HG02852 (cell line): ENCODE data around the gene MUC22.
"Not testable (repeated sequence)": the region's sequence is repeated elsewhere in the genome, so short reads cannot be mapped to it uniquely, and the experiment has no call there.

Experiments
- ATAC-seq: cut with Tn5 transposase; IDR thresholded peaks from one replicate; pipeline ENCODE4 v1.9.1; 2021; ENCODE audit warnings: mild to moderate bottlenecking, moderate library complexity; ENCODE audit not compliant: unreplicated experiment

The MUC22 gene

GRCh38 chr6:31010393-31011060 is at the start of gene MUC22:
MUC22 (plus strand) TSS chr6:31010474; CDS start chr6:31010707, 233 bp downstream.
- no peak for ATAC-seq

GRCh38 chr6:30960907-30961673 is 49.2 kb upstream of the MUC22 start:
- ATAC-seq = no peak

DNA sequence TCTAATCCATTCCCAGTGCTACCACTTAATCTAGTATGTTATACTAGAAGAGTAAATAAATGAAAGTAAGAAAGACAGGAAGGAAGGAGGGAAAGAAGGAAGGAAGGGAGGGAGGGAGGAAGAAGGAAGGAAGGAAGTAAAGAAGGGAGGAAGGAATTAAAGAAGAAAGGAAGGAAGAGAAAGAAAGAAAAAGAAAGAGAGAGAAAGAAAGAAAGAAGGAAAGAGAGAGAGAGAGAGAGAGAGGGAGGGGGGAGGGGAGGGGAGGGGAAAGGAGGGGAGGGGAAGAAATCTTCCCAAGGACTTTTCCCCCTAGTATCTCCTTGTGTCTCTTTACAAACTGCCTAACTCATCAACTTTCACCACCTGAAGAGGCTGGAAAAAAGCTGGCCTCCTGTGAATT is 47.6 kb upstream of the MUC22 start:
- no peak for ATAC-seq

- no peak for ATAC-seq
Measured at GRCh38 chr6:30963641-30964040, 46.6 kb upstream of the MUC22 start.

GRCh38 chr6:30964075-30964474 is 46.2 kb upstream of the MUC22 start:
- ATAC-seq = no peak

GRCh38 chr6:30965140-30965601 is 45.1 kb upstream of the MUC22 start:
- ATAC-seq = no peak

- no peak for ATAC-seq
Measured at GRCh38 chr6:30966154-30966553, 44.1 kb upstream of the MUC22 start.

- ATAC-seq = not testable (repeated sequence)
Measured at GRCh38 chr6:30969171-30969570, 41.1 kb upstream of the MUC22 start.

- no peak for ATAC-seq
Measured at GRCh38 chr6:30970946-30971345, 39.3 kb upstream of the MUC22 start.

DNA sequence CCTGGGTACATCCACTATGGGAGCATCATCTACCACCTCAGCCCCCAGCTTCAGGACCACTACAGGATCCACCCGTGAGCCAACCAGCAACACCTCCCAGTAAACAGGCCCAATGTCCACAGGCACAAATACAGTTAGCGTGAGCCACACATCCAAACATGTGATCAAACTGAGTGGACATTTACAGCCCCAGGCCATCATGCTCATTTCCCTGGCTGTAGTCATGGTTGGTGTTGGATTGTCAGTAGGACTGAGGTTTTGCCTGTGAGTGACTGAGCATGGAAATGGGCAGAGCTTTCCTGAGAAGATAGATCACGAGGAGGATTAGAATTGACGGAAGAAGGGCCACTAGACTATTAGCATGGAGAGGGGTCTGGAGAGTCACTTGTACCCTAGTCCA is 37.5 kb upstream of the MUC22 start:
- no peak for ATAC-seq

DNA sequence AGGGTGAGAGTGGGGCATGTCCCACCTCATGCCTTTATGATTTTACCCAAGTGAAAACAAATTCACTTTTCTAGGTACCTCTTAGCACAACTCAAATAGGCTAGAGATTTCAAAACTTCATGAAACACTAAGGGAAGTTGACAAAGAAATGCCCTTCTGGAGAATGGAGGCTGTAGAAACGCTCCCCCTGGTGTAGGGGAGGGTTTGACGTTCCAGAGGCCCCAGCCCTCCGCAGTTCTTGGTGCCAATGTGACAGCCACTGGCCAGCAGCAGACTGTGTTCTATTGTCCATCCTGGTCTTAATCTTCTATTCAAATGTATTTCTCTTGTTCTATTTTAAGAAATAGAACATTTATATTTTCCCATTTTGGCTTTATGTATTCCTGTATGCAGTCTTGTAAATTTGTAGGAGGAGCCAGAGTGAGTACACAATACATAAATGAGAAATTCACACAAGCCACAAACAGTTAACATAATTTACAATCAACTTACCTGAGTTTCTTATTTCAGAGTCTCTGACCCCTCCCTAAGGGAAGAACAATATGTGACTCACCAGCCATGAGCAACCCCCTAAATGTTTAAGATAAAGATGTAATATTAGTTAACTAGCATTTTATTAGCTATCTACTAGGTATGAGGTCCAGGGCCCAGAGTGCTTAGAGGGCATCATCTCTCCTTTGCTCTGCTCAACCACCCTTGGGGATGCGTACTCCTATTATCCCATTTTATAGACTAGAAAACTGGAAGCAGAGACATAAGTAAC is 35.6 kb upstream of the MUC22 start:
- ATAC-seq = no peak

- ATAC-seq = no peak
Measured at GRCh38 chr6:30979141-30979540, 31.1 kb upstream of the MUC22 start.

DNA sequence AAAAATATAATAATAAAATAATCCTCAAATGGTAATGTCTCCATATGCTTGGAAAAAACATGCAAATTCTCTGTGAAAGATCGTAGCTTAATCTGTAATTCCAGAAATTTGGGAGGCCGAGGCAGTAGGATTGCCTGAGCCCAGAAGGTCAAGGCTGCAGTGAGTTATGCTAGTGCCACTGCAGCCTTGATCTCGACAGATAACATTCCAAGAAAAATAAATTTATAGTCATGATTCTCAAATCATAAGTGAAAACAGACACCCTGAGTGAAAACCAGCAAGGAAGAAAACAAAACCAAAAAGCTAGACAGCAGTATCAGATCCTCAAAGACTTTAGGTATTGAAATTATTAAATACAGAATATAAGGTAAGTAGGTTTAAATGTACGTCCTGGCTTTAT is 30.6 kb upstream of the MUC22 start:
- ATAC-seq = no peak

DNA sequence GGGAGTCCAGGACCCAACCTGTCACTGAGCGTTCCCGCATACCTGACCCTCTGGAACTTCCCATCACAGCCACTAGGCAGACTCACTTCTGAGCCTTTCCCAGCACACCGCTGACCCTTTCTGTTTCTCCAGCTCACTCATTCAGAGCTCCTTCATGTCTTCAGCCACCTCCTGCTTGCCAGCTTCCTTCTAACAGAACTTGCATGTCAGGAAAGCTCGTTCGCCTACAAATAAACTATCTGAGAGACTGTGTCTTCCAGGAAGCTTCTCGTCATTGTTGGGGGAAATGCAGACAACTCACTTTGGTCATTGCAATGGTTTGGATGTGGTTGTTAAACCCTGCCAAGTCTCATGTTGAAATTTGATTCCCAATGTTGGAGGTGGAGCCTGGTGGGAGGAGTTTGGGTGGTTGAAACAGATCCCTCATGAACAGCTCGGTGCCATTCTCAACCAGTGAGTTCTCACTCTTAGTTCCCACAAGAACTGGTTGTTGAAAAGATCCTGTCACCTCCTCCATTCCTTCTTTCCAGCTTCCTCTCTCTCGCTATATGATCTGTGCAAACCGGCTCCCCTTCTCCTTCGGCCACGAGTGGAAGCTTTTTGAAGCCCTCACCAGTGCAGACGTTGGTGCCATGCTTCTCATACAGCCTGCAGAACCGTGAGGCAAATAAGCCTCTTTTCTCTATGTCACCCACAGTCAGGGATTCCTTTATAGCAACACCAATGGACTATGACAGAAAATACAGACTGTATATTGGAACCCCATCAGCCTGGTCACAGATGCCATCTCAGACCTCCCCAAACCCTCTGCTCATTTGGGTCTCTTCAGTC is 28.1 kb upstream of the MUC22 start:
- no peak for ATAC-seq

- ATAC-seq = no peak
Measured at GRCh38 chr6:30983439-30983838, 26.8 kb upstream of the MUC22 start, which contains the start of gene MUC21. MUC21 (plus strand) TSS chr6:30983718; CDS start chr6:30983959, 241 bp downstream.

DNA sequence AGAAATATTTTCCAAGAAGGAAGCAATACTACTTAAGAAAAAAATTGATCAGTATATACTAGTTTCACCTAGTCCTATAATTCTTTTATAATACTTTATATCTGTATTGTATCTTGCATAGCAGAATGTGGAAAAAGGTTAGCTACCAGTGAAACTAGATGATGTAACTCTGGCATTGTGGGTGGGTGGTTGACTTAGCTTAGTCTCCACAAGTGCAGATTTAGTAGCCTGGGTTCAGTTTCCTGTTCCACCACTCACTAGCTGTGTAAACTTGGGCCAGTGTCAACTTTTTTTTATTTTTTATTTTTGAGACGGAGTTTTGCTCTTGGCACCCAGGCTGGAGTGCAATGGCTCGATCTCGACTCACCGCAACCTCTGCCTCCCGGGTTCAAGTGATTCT is 24.8 kb upstream of the MUC22 start:
- ATAC-seq = no peak

DNA sequence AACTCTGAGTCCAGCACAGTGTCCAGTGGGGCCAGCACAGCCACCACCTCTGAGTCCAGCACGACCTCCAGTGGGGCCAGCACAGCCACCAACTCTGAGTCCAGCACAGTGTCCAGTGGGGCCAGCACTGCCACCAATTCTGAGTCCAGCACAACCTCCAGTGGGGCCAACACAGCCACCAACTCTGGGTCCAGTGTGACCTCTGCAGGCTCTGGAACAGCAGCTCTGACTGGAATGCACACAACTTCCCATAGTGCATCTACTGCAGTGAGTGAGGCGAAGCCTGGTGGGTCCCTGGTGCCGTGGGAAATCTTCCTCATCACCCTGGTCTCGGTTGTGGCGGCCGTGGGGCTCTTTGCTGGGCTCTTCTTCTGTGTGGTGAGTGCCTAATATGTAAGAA is 23.0 kb upstream of the MUC22 start:
- ATAC-seq = no peak

DNA sequence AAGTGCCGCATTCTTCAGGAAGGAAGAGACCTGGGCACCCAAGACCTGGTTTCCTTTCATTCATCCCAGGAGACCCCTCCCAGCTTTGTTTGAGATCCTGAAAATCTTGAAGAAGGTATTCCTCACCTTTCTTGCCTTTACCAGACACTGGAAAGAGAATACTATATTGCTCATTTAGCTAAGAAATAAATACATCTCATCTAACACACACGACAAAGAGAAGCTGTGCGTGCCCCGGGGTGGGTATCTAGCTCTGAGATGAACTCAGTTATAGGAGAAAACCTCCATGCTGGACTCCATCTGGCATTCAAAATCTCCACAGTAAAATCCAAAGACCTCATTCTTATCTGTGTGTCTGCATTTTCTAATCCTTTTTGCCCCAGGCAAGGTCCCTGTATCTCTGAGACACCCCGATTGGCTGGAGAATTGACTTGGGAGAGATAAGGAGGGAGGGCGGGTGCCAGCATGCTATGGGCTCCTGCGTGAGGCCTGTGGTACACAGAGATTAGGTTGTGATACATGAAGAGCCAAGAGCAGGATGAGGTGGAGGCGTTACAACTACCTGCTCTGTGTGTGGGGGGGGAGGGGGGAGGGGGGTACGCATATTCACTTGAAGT is 22.0 kb upstream of the MUC22 start:
- no peak for ATAC-seq

DNA sequence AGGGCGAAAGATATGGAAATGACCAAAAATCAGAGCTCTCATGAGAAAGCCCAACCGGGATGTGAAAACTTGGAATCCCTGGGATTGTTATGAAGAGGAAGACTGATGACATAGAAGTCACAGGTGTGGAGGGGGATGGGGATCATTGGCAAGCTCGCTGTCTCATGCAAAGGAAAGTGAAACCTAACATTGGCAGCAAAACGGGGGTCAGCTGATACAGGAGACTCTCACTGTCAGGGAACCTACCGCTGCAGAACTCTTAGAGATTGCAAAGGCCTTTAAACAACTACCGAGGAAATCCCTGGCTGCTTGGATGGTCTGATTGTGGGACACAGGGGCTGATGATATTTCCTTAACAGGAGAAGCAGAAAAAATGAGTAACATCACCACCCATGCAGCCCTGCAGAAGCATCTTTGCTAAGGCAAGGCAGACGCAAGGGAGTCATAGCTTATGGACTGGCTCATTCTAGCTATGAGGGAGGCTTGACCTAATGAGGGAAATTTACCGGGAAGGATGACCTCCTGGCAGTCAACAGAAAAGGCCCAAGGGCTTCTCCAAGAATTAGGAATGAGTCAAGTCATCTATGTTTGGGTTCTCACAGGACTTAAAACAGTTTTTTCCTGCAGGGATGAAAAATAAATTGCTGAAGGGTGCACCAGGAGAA is 19.7 kb upstream of the MUC22 start:
- no peak for ATAC-seq

DNA sequence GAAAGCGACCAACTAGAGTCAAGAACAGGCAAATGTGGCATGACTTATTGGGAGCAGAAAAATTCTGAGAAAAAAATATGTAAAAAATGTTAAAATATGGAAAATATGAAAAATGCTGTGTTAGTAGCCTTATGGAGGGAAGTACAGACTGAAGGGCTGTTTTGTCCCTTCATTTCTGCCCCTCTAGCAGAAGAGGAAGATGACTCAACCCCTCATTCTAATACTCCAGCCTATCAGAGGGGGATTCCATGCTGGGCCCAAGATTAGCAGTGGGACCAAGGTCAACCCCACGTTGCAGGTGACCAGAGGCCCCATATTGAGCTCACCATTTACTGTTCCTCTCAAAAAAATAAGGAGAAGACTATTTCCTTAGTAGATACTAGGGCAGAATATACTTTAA is 18.4 kb upstream of the MUC22 start:
- ATAC-seq = no peak
